HepG2 (cell line): ENCODE data around the gene WDR70. TPM values are rescaled to one million over a fixed set of nuclear protein-coding genes. Genes with fewer than 3 reads are reported as not detected.

Experiments used
- ATAC-seq: fragments of 200-7000 bp; cut with Tn5 transposase; 3 replicates; pipeline ENCODE4 v1.9.1; 2020; ENCODE audit warnings: mild to moderate bottlenecking, moderate library complexity
- BruUV-seq: library from RNA; stranded (reverse); fragments of 400-500 nt; replicated peaks from 2 replicates; lab custom pipeline; 2021; lab: Mats Ljungman, UMichigan
- CTCF ChIA-PET: fragments of 300-600 bp; formaldehyde crosslinking; extraction: SDS; loops from one replicate; lab custom pipeline; 2021; ENCODE audit warnings: low total read pairs, inconsistent platforms, low intra/inter-chr PET ratio; lab: Yijun Ruan, JAX
- POLR2A ChIA-PET: fragments of 350-600 bp; sonication (Branson Sonifier 250); formaldehyde crosslinking; loops from one replicate; lab custom pipeline; 2020; ENCODE audit warnings: antibody characterized with exemption, inconsistent platforms; lab: Yijun Ruan, JAX
- DNase-seq: peaks from one replicate; pipeline ENCODE4 v3.0.0-alpha.2; 2015; ENCODE audit warnings: low spot score
- FAIRE-seq: peaks from 3 replicates; lab custom pipeline; 2011; peaks lifted over from hg19 to GRCh38; lab: Jason Lieb, UNC
- H2AFZ ChIP-seq: one replicate; pipeline ENCODE4 v1.6.1; 2011; ENCODE audit warnings: low read length, inconsistent platforms
- H3K27ac ChIP-seq: fragments of 300-600 bp; 3 replicates; pipeline ENCODE4 v1.8.0; 2011; ENCODE audit warnings: mixed run types, mild to moderate bottlenecking, mixed read lengths, low read length, inconsistent platforms; ENCODE audit not compliant: insufficient read depth; ENCODE audit errors: extremely low read length
- H3K27me3 ChIP-seq, 2 experiments: fragments of 200-600 bp in 1 of 2; 2 replicates in 1 of 2; 3 replicates in 1 of 2; pipeline versions ENCODE4 v1.6.0 to v1.8.0; 2011; ENCODE audit warnings: low read length in 2 of 2, mild to moderate bottlenecking in 2 of 2, moderate library complexity in 2 of 2, inconsistent platforms in 1 of 2; ENCODE audit not compliant: insufficient read depth in 2 of 2, control insufficient read depth in 1 of 2
- H3K36me3 ChIP-seq, 2 experiments: fragments of 200-600 bp in 1 of 2; replicated peaks in 1 of 2; 2 replicates in 1 of 2; 3 replicates in 1 of 2; pipeline versions ENCODE4 v1.5.1 to v1.8.0; 2011; ENCODE audit warnings: low read length in 2 of 2, inconsistent platforms in 1 of 2; ENCODE audit not compliant: insufficient read depth in 2 of 2, control insufficient read depth in 1 of 2
- H3K4me1 ChIP-seq: 2 replicates; pipeline ENCODE4 v1.5.1; 2012; ENCODE audit warnings: low read length, inconsistent platforms; ENCODE audit not compliant: insufficient read depth
- H3K4me2 ChIP-seq: 2 replicates; pipeline ENCODE4 v1.6.0; 2011; ENCODE audit warnings: low read depth, low read length, inconsistent platforms
- H3K4me3 ChIP-seq, 3 experiments: fragments of 200-600 bp in 1 of 3; sonication (generic), shearing (Covaris generic) in 1 of 3; replicated peaks in 1 of 3; 2 replicates each; pipeline ENCODE4 v1.5.1; 2011 to 2016; ENCODE audit warnings: low read length in 3 of 3, inconsistent platforms in 2 of 3, low read depth in 2 of 3, mild to moderate bottlenecking in 2 of 3, control low read depth in 1 of 3, mixed read lengths in 1 of 3; ENCODE audit not compliant: insufficient read depth in 1 of 3
- H3K79me2 ChIP-seq: one replicate; pipeline ENCODE4 v1.6.1; 2011; ENCODE audit warnings: low read length, inconsistent platforms; ENCODE audit not compliant: insufficient read depth
- H3K9ac ChIP-seq: 2 replicates; pipeline ENCODE4 v1.6.0; 2011; ENCODE audit warnings: mild to moderate bottlenecking, low read depth, low read length, inconsistent platforms; ENCODE audit not compliant: insufficient read depth
- H3K9me3 ChIP-seq: 2 replicates; pipeline ENCODE4 v1.5.1; 2012; ENCODE audit warnings: mild to moderate bottlenecking, low read length
- H4K20me1 ChIP-seq: 2 replicates; pipeline ENCODE4 v1.6.0; 2011; ENCODE audit warnings: inconsistent platforms, mild to moderate bottlenecking, low read length, moderate library complexity; ENCODE audit not compliant: insufficient read depth
- HES4 ChIP-seq: sonication (generic); formaldehyde crosslinking; IDR thresholded peaks from 2 replicates; pipeline ENCODE4 v1.9.0; 2021; ENCODE audit warnings: mild to moderate bottlenecking, missing genetic modification reagents, borderline replicate concordance
- HNRNPK ChIP-seq: fragments of 200-400 bp; formaldehyde crosslinking; IDR thresholded peaks from 2 replicates; pipeline ENCODE4 v1.6.1; 2018; ENCODE audit warnings: low read length, low read depth, moderate library complexity, mild to moderate bottlenecking; ENCODE audit not compliant: poor library complexity, severe bottlenecking
- TBX3 ChIP-seq: fragments of 450-650 bp; IDR thresholded peaks from 2 replicates; pipeline ENCODE4 v1.6.1; 2017; ENCODE audit warnings: antibody characterized with exemption, mild to moderate bottlenecking, inconsistent platforms, borderline replicate concordance
- WGBS: methylation state at CpG from one replicate; pipeline ENCODE4 v1.1.6; 2017; ENCODE audit warnings: low lambda C conversion rate; 5-methylcytosine and 5-hydroxymethylcytosine counted together
- in situ Hi-C: cut with HindIII; loops from 2 replicates; pipeline ENCODE4 v1.10.0; 2017; ENCODE audit warnings: low pct_unique_long_range_greater_than_20kb; ENCODE audit not compliant: extremely low pct_ligation_motif_present
- intact Hi-C: fragments of 100-400 bp; cut with micrococcal nuclease; formaldehyde crosslinking; loops from one replicate; pipeline ENCODE4 v1.10.0; 2022; ENCODE audit not compliant: unreplicated experiment
- polyA plus RNA-seq, 8 experiments: library from polyadenylated mRNA; depleted of rRNA in 3 of 8; stranded (reverse) in 7 of 8; unstranded in 1 of 8; fragments of >200 nt; fragmentation: Illumina TruSeq in 4 of 8; extraction: Trizol in 4 of 8; gene quantifications; 2 replicates each; pipeline versions ENCODE4 v1.2.1 to v1.2.3, GENCODE V29; 2011 to 2016; ENCODE audit warnings: low read depth in 4 of 8, missing spikeins in 1 of 8, mixed read lengths in 1 of 8; ENCODE audit not compliant: insufficient read depth in 1 of 8
- total RNA-seq, 5 experiments: library from RNA; depleted of rRNA; stranded (reverse); fragments of >200 nt; fragmentation: Illumina TruSeq; extraction: Trizol; gene quantifications; 2 replicates each; pipeline ENCODE4 v1.2.3, GENCODE V29; 2016; ENCODE audit warnings: low read depth in 1 of 5
- TF ChIP-seq, protein P1 (sequence below): sonication (generic); formaldehyde crosslinking; IDR thresholded peaks from one replicate; pipeline ENCODE4 v1.5.1; 2020; ENCODE audit warnings: mild to moderate bottlenecking, missing genetic modification reagents; ENCODE audit errors: not compliant biosample characterization

Gene WDR70
- total and polyA plus RNA-seq, 2 of the 13 experiments (the other 11 are each of a cell fraction or from before 2014, with no cell fraction given) = 14.6 to 30.6 TPM

DNA sequence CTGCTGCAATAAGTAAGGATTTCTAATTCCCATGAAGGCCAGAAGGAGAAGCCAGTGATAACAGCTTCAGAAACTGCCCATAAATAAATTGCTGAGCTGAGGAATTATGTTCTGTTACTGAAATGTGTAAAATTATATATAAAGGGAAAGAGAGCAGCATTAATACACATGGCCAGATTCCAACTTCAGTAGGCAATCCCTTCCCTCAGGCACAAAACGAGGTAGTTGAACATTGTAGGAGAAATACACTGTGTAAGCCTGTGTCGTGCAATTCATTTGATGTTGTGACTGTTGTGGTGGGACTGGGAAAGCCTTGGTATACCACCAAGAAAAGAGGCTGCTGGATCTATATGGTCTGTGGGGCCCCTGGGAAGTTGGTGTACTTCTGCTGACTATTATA is 192.9 kb downstream of the WDR70 start (continued):
- TF ChIP-seq, protein P1, sequence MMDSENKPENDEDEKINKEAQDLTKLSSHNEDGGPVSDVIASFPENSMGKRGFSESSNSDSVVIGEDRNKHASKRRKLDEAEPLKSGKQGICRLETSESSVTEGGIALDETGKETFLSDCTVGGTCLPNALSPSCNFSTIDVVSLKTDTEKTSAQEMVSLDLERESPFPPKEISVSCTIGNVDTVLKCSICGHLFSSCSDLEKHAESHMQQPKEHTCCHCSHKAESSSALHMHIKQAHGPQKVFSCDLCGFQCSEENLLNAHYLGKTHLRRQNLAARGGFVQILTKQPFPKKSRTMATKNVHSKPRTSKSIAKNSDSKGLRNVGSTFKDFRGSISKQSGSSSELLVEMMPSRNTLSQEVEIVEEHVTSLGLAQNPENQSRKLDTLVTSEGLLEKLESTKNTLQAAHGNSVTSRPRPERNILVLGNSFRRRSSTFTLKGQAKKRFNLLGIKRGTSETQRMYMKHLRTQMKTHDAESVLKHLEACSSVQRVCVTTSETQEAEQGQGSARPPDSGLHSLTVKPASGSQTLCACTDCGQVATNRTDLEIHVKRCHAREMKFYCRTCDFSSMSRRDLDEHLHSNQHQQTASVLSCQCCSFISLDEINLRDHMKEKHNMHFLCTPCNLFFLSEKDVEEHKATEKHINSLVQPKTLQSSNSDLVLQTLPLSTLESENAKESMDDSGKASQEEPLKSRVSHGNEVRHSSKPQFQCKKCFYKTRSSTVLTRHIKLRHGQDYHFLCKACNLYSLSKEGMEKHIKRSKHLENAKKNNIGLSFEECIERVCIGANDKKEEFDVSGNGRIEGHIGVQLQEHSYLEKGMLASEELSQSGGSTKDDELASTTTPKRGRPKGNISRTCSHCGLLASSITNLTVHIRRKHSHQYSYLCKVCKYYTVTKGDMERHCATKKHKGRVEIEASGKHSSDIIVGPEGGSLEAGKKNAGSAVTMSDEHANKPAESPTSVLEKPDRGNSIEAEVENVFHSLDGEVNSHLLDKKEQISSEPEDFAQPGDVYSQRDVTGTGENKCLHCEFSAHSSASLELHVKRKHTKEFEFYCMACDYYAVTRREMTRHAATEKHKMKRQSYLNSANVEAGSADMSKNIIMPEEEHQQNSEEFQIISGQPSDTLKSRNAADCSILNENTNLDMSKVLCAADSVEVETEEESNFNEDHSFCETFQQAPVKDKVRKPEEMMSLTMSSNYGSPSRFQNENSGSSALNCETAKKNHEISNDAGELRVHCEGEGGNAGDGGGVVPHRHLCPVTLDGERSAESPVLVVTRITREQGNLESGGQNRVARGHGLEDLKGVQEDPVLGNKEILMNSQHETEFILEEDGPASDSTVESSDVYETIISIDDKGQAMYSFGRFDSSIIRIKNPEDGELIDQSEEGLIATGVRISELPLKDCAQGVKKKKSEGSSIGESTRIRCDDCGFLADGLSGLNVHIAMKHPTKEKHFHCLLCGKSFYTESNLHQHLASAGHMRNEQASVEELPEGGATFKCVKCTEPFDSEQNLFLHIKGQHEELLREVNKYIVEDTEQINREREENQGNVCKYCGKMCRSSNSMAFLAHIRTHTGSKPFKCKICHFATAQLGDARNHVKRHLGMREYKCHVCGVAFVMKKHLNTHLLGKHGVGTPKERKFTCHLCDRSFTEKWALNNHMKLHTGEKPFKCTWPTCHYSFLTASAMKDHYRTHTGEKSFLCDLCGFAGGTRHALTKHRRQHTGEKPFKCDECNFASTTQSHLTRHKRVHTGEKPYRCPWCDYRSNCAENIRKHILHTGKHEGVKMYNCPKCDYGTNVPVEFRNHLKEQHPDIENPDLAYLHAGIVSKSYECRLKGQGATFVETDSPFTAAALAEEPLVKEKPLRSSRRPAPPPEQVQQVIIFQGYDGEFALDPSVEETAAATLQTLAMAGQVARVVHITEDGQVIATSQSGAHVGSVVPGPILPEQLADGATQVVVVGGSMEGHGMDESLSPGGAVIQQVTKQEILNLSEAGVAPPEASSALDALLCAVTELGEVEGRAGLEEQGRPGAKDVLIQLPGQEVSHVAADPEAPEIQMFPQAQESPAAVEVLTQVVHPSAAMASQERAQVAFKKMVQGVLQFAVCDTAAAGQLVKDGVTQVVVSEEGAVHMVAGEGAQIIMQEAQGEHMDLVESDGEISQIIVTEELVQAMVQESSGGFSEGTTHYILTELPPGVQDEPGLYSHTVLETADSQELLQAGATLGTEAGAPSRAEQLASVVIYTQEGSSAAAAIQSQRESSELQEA (CRISPR knock-in tag) = no peak
- no peak for TF ChIP-seq TBX3

DNA sequence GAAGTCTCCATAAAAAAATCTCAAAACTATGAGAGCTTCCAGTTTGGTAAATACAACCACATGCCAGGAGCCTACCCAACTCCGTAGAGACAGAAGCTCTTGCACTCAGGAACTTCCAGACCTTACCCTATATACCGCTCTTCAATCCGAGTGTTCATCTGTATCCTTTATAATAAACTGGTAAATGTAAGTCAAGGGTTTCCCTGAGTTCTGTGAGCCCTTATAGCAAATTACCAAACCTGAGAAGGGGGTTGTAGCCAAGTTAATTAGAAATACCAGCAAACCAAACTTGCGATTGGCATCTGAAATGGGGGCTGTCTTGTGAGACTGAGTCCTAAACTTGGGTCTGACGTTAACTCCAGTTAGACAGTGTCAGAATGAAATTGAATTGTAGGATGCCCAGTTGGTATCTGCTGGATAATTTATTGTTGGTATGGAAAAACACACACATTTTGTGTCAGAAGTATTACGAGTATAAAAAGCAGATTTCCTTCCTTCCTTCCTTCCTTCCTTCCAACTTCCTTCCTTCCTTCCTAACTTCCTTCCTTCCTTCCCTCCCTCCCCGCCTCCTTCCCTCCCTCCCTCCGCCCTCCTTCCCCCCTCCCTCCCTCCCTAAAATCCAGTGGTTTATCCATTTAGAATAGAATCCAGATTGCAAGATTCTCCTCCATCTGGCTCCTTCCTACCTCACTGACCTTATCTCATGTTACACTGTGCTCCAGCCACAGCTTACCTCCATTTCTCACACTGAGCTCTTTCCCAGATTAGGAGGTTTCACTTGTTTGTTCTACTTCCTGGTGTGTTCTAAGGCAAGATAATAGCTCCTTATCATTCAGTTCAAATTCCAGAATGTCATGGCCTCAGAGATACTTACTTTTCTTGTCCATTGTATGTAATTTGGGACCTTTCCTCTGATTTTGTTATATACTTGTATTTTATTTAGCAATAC is 196.7 kb downstream of the WDR70 start:
- ChIA-PET POLR2A (no interaction called here), CTCF (no interaction called here)
- Histone ChIP-seq H3K9ac (no peak overlapping the region), H3K4me2 (no peak overlapping the region), H3K79me2 (no peaks in the 10 kb centered on the region), H3K27me3 (no peaks in the 10 kb centered on the region), H3K27ac (no peak overlapping the region), H3K4me3 (no peak overlapping the region), H3K9me3 (no peaks in the 10 kb centered on the region), H4K20me1 (no peaks in the 10 kb centered on the region), H3K36me3 (no peaks in the 10 kb centered on the region), H3K4me1 (peaks cover 17% of the 10 kb centered on the region), H2AFZ (no peak overlapping the region)
- no peak for FAIRE-seq
- in situ Hi-C loops (no loop called here), intact Hi-C loops (no loop called here)
- DNase-seq = peak; percentile 3
- 93% methylated on average over 8 of the region's 8 CpGs for WGBS
- TF ChIP-seq HES4 (CRISPR knock-in tag) (no peak), HNRNPK (peak; percentile 76)
- ATAC-seq = no peak
- BruUV-seq = no TSS peak
